GM18526 (cell line): ENCODE results near the gene LRRN2.

Experiments
- POLR2A ChIP-seq: IDR thresholded peaks from 3 replicates; pipeline ENCODE4 v1.6.1; 2011; ENCODE audit not compliant: insufficient read length; ENCODE audit errors: extremely low read depth

The LRRN2 gene

DNA sequence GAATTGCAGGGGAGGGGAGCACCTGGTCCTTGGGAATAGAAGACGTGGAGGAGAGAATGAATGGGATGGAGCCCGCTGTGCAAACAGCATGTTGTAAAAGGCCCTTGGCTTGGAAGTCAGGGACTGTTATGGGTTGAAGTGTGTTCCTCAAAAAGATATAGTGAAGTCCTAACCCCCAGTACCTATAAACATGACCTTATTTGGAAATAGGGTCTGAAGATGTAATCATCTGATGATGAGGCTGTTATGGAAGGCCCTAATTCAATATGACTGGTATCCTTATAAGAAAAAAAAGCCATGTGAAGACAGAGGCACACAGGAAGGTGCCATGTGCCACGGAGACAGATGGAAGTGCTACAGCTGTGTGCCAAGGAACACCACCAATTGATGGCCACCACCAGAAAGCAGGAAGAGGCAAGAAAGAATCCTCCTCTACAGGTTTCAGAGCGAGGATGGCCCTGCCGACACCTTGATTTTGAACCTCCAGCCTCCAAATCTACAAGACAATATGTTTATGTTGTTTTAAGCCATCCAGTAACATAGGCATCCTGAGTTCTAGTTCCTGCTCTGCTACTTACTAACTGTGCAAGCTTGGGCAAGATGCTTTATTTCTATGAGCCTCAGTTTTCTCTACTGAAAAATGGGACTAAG lies 51.2 kb downstream of the LRRN2 start:
- no peak for TF ChIP-seq POLR2A

GRCh38 chr1:204633665-204634064 lies 51.9 kb downstream of the LRRN2 start:
- TF ChIP-seq POLR2A = no peak

- TF ChIP-seq POLR2A = no peak
Measured at GRCh38 chr1:204630132-204630905, 55.2 kb downstream of the LRRN2 start.

GRCh38 chr1:204628868-204629267 lies 56.7 kb downstream of the LRRN2 start:
- TF ChIP-seq POLR2A = no peak

DNA sequence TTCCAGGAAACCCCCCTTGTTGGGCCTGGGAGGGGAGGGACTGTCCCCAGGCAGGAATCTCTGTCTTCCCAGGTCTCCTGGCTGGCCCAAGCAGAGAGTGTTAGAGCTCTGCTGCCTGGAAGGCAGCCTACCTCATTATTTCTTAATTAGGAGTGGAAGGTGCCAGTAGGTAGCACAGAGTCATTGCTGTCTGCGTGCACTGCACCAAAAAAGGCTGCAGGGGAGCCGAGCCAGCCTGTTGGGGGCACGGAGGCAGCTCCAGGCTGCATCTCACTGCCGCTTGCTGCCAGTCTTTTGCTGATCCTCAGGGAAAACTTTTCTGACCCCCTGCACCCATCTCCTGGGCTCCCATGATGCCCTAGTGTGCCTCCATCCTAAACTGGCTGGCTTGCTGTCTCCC lies 58.1 kb downstream of the LRRN2 start:
- no peak for TF ChIP-seq POLR2A

DNA sequence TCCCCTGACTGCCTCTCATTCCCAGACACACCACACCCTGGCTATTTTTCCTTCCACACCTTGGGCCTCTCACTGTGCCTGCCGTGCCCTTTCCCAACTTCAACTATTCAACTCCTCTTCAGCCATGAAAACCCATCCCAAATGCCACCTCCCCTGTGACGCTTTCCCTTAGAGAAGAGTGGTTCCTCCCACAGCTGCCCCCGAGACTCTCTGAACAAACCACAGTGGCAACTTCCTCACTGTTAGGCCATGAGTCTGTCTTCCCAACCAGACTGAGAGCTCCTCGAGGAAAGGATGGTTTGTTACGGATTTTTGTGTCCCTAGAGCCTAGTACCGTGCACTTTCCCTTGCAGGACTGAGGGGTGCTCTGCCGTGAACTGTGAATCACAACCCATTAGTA lies 59.2 kb downstream of the LRRN2 start:
- no peak for TF ChIP-seq POLR2A

GRCh38 chr1:204624631-204625216 lies 60.8 kb downstream of the LRRN2 start:
- no peak for TF ChIP-seq POLR2A

DNA sequence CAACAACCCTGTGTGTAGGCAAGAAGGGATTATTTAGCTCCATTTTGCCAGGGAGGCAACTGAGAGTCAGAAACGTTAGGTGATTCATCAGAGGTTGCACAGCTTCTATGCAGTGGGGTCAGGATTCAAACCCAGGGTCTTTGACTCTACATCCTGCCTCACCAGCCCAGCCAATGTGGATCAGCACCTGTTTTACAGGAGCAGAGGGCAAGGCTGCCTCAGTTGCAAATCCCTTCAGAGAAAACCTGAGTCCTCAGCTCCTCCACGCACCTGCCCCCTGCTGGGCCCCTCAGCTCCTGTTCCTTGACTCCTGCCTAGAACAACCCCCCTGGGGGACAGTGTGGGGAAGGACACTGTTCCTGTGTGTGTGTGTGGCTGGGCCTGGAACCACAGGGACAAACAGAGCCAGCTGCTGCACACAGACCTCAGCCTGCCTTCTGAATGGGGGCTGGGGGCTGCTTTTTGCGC lies 61.6 kb downstream of the LRRN2 start:
- no peak for TF ChIP-seq POLR2A

DNA sequence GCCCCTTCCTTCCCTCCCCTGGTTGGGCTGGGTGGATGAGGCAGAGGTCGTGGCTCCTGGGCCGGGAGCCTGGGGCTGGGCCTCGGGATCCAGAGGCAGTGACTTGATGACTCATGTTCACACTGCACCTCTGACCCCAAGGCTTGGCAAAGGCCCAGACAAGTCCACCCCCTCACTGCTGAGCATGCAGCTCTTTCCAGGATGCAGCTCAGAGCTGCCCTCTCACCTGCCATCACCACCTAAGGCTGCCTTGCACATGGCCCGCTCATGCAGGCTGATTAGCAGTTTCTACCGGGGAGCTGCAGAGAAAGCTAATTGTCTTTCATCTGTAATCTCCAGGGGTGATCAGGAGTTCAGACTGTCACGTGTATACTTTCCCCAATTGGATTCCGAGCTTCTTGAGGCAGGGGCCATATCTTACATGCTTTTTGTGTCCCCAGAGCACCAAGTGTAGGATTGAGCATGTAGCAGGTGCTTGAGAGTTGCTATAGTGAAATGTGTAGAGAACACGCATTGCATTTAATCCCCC lies 62.1 kb downstream of the LRRN2 start:
- no peak for TF ChIP-seq POLR2A

DNA sequence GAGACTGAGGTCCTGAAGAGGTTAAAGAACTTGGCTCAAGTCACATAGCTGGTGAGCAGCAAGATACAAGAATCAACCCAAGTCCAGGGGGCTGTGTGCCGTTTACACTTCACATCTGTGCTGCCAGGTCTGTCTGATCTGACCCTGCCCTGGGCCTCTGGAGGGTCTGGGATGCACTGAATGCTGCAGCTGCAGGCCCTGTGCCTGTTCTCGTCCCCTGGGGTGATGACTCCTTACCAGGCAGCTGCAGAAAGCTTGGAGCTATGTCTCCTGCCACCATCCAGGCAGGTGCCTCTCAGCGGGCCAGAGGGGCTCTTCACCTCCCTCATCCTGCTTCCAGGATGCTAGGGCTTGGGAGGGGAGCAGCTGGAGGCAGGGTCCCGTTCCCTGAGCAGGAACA lies 63.5 kb downstream of the LRRN2 start:
- no peak for TF ChIP-seq POLR2A

DNA sequence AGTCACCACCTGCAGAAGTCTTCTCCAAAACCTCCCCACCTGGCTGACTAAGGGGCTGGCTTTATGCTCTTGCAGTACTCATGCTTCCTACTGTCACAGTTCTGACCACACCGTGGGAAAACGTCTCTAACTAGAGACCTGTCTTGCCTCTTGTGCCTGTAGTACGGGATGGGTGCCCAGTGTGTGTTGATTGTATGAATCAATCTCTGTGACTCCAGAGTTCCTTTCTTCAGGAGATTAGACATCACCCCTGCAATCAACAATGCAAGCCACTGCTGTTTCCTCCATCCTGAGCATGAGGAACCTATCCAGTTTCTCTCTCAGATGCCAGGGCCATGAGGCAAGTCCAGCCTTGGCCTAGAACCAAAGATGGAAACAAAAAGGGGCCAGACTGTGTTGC lies 64.1 kb downstream of the LRRN2 start:
- no peak for TF ChIP-seq POLR2A

GRCh38 chr1:204619721-204620120 lies 65.8 kb downstream of the LRRN2 start:
- no peak for TF ChIP-seq POLR2A

DNA sequence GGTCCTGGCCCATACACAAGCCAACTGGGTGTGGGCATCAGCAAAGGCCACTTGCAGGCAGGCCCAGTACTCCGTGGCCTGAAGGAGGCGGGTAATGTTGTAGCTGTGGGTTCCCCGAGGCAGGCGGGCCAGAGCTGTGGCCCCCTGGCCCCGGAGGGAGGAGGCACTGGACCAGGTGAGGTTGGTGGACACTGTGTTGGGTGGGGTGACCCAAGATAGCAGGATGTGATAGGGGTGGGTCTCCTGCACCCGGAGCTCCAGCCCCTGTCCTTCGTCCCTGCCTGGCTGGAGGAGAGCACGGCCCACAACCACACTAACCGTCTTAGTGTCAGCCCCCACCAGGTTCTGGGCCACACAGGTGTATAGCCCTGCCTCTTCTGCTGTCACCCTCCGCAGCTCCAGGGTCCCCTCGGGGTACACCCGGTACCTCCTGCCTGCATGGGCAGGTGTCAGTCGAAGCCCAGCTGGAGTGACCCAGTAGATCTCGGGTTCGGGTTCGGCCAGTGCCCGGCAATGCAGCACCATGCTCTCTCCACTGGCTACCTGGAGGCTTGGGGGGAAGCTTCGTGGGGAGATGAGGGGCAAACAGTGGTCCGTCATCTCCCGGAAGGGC lies 67.3 kb downstream of the LRRN2 start:
- TF ChIP-seq POLR2A = no peak

GRCh38 chr1:204617256-204618147 lies 68.0 kb downstream of the LRRN2 start:
- no peak for TF ChIP-seq POLR2A

DNA sequence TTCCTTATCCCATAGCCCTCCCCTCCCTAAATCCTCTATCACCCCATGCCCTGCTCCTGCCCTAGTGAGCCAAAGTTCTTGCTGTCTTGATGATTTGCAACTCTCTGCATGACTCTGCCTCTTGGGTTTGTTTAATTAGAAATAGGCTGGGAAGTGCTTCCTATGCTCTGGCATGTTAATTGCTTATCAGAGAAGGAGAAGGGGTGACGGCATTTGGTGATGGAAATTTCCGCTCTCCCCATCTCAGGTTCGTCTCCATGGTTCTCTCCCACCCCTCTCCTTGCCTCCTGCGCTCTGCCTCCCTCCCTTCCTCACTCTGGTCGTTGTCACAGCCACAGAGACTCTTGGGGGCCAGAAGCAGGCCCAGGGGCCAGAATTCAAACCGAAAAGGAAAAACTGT lies 68.9 kb downstream of the LRRN2 start:
- TF ChIP-seq POLR2A = no peak

DNA sequence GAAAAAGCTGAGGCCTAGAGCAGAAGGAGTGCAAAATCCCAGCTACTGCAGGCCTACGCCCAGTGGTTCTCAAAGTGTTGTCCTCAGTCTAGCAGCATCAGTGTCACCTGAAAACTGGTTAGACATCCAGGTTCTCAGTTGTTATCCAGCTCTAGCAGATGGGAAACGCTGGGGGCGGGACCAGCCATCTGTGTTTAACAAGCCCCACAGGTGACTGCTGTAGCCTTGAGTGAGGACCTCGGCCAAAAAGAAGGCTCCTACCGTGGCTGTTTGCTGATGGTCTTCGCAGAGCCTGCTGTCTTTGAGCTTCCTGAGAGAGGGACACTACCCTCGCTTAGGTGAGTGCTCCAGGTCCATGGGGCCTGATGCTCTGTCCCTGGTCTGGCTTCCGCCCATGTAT lies 69.7 kb downstream of the LRRN2 start:
- TF ChIP-seq POLR2A = no peak
